Measurements from ENCODE around the gene CPTP. TPM values are rescaled to one million over a fixed set of nuclear protein-coding genes. Genes with fewer than 3 reads are reported as not detected.

CPTP gene
- total and polyA plus RNA-seq, 2 of the 13 experiments (the other 11 are each of a cell fraction or from before 2014, with no cell fraction given), result 5.5 to 9.3 TPM

- no peak for TF ChIP-seq NR2F2 (IDR thresholded peaks at IDR 0.05; ENCODE audit: borderline replicate concordance, low read depth)
- no peak for TF ChIP-seq ZFP37 (CRISPR knock-in tag; IDR thresholded peaks at IDR 0.05; ENCODE audit: borderline replicate concordance)
- no peak for TF ChIP-seq JARID2 (CRISPR knock-in tag; IDR thresholded peaks at IDR 0.05; ENCODE audit: insufficient replicate concordance)
- TF ChIP-seq ZNF580 (CRISPR knock-in tag; IDR thresholded peaks at IDR 0.05; ENCODE audit: borderline replicate concordance, low read depth), result no peak
- peak; percentile 22; the same call in 1 of the 2 replicates for TF ChIP-seq PAXIP1 (CRISPR knock-in tag; conservative IDR thresholded peaks at IDR 0.05)
- no peak for TF ChIP-seq BATF2 (CRISPR knock-in tag; IDR thresholded peaks at IDR 0.05)
- TF ChIP-seq KAT8 (CRISPR knock-in tag; IDR thresholded peaks at IDR 0.05), result no peak
- TF ChIP-seq ZNF124 (CRISPR knock-in tag; IDR thresholded peaks at IDR 0.05), result no peak
- TF ChIP-seq UBTF (CRISPR knock-in tag; IDR thresholded peaks at IDR 0.05), result peak; percentile 26; the same call in 1 of the 2 replicates
- TF ChIP-seq TERF1 (CRISPR knock-in tag; IDR thresholded peaks at IDR 0.05), result no peak
- no peak for TF ChIP-seq FOXO4 (CRISPR knock-in tag; conservative IDR thresholded peaks at IDR 0.05)
- TF ChIP-seq TBX2 (CRISPR knock-in tag; IDR thresholded peaks at IDR 0.05; ENCODE audit: borderline replicate concordance), result no peak
- TF ChIP-seq TBX3 (IDR thresholded peaks at IDR 0.05; ENCODE audit: borderline replicate concordance), result no peak
- TF ChIP-seq HOXD1 (CRISPR knock-in tag; IDR thresholded peaks at IDR 0.05), result no peak
- no peak for TF ChIP-seq MNT (IDR thresholded peaks at IDR 0.05)
- TF ChIP-seq CC2D1A (CRISPR knock-in tag; IDR thresholded peaks at IDR 0.05), result no peak
These were observed 47.4 kb downstream of the CPTP start (continued) for GRCh38 chr1:1371746-1372711.
